ENCODE data around the gene COQ7. TPM values are rescaled to one million over a fixed set of nuclear protein-coding genes. Genes with fewer than 3 reads are reported as not detected.

The COQ7 gene
- total and polyA plus RNA-seq, 2 donors (not counting 1 experiment from before 2014, with no cell fraction given) = 12.4 to 19.8 TPM

- TF ChIP-seq CTCF (conservative IDR thresholded peaks at IDR 0.05 in 1 of 2, IDR thresholded peaks at IDR 0.05 in 1 of 2; ENCODE audit: low read depth in 1 of 2, low read length in 2 of 2) (no peak), EZH2 (IDR thresholded peaks at IDR 0.05; ENCODE audit: low read length, missing control alignments) (no peak)
- DNase-seq (ENCODE audit: low read depth in 2 of 2) = no peak
Observed at GRCh38 chr16:19083670-19084069, 16.3 kb downstream of the COQ7 start.

GRCh38 chr16:19084139-19084538 lies 16.7 kb downstream of the COQ7 start:
- TF ChIP-seq CTCF (conservative IDR thresholded peaks at IDR 0.05 in 1 of 2, IDR thresholded peaks at IDR 0.05 in 1 of 2; ENCODE audit: low read depth in 1 of 2, low read length in 2 of 2) = no peak
- H3K9me3 ChIP-seq (ENCODE audit: control insufficient read depth, insufficient read depth, low read depth, low read length) = no peaks in the 10 kb centered on the region
- H3K4me1 ChIP-seq (ENCODE audit: control insufficient read depth, extremely low read depth, insufficient read depth, low read length) = no peaks in the 10 kb centered on the region
- H3K4me2 ChIP-seq (ENCODE audit: extremely low read depth, insufficient read depth, low read length) = no peak overlapping the region
- no peaks in the 10 kb centered on the region for H3K79me2 ChIP-seq (ENCODE audit: control insufficient read depth, insufficient read depth, low read length)
- H3K27me3 ChIP-seq (ENCODE audit: control insufficient read depth, insufficient read depth, low read length) = no peaks in the 10 kb centered on the region
- no peaks in the 10 kb centered on the region for H4K20me1 ChIP-seq (ENCODE audit: control insufficient read depth, extremely low read depth, insufficient read depth, low read length)
- no peak overlapping the region for H3K9ac ChIP-seq (ENCODE audit: insufficient read depth, low read length)
- no peak overlapping the region for H3K4me3 ChIP-seq (replicated peaks in 1 of 4; ENCODE audit: control extremely low read depth in 1 of 4, insufficient read depth in 1 of 4, low read depth in 3 of 4, low read length in 4 of 4)
- no peaks in the 10 kb centered on the region for H3K36me3 ChIP-seq (ENCODE audit: control insufficient read depth, insufficient read depth, low read length)
- no peak for DNase-seq (ENCODE audit: low read depth in 2 of 2)
- H2AFZ ChIP-seq (ENCODE audit: low read length) = no peak overlapping the region
- no peak overlapping the region for H3K27ac ChIP-seq (ENCODE audit: insufficient read depth, low read length)

More at GRCh38 chr16:19083670-19084069, 16.3 kb downstream of the COQ7 start:
- Histone ChIP-seq H3K27me3 (ENCODE audit: control insufficient read depth, insufficient read depth, low read length) (no peaks in the 10 kb centered on the region), H3K9ac (ENCODE audit: insufficient read depth, low read length) (no peak overlapping the region), H4K20me1 (ENCODE audit: control insufficient read depth, extremely low read depth, insufficient read depth, low read length) (no peaks in the 10 kb centered on the region), H3K36me3 (ENCODE audit: control insufficient read depth, insufficient read depth, low read length) (no peaks in the 10 kb centered on the region), H3K4me3 (replicated peaks in 1 of 4; ENCODE audit: control extremely low read depth in 1 of 4, insufficient read depth in 1 of 4, low read depth in 3 of 4, low read length in 4 of 4) (no peak overlapping the region), H3K4me2 (ENCODE audit: extremely low read depth, insufficient read depth, low read length) (no peak overlapping the region), H2AFZ (ENCODE audit: low read length) (no peak overlapping the region), H3K4me1 (ENCODE audit: control insufficient read depth, extremely low read depth, insufficient read depth, low read length) (no peaks in the 10 kb centered on the region), H3K27ac (ENCODE audit: insufficient read depth, low read length) (no peak overlapping the region), H3K9me3 (ENCODE audit: control insufficient read depth, insufficient read depth, low read depth, low read length) (no peaks in the 10 kb centered on the region), H3K79me2 (ENCODE audit: control insufficient read depth, insufficient read depth, low read length) (no peaks in the 10 kb centered on the region)

GRCh38 chr16:19084879-19085278 lies 17.5 kb downstream of the COQ7 start:
- H3K4me2 ChIP-seq (ENCODE audit: extremely low read depth, insufficient read depth, low read length) = no peak overlapping the region
- no peak overlapping the region for H3K9ac ChIP-seq (ENCODE audit: insufficient read depth, low read length)
- no peaks in the 10 kb centered on the region for H4K20me1 ChIP-seq (ENCODE audit: control insufficient read depth, extremely low read depth, insufficient read depth, low read length)
- no peaks in the 10 kb centered on the region for H3K27me3 ChIP-seq (ENCODE audit: control insufficient read depth, insufficient read depth, low read length)
- H3K4me1 ChIP-seq (ENCODE audit: control insufficient read depth, extremely low read depth, insufficient read depth, low read length) = no peaks in the 10 kb centered on the region
- no peak overlapping the region for H3K27ac ChIP-seq (ENCODE audit: insufficient read depth, low read length)
- no peak overlapping the region for H3K4me3 ChIP-seq (replicated peaks in 1 of 4; ENCODE audit: control extremely low read depth in 1 of 4, insufficient read depth in 1 of 4, low read depth in 3 of 4, low read length in 4 of 4)
- no peak for DNase-seq (ENCODE audit: low read depth in 2 of 2)
- H3K36me3 ChIP-seq (ENCODE audit: control insufficient read depth, insufficient read depth, low read length) = no peaks in the 10 kb centered on the region
- no peaks in the 10 kb centered on the region for H3K9me3 ChIP-seq (ENCODE audit: control insufficient read depth, insufficient read depth, low read depth, low read length)
- no peak for TF ChIP-seq EZH2 (IDR thresholded peaks at IDR 0.05; ENCODE audit: low read length, missing control alignments)
- TF ChIP-seq CTCF (conservative IDR thresholded peaks at IDR 0.05 in 1 of 2, IDR thresholded peaks at IDR 0.05 in 1 of 2; ENCODE audit: low read depth in 1 of 2, low read length in 2 of 2) = no peak
- no peaks in the 10 kb centered on the region for H3K79me2 ChIP-seq (ENCODE audit: control insufficient read depth, insufficient read depth, low read length)
- H2AFZ ChIP-seq (ENCODE audit: low read length) = no peak overlapping the region

All from fibroblast of lung (primary cell).